K562 (cell line): ENCODE data around the gene GDF15. TPM values are rescaled to one million over a fixed set of nuclear protein-coding genes. Genes with fewer than 3 reads are reported as not detected.
"Not testable (repeated sequence)": the region's sequence is repeated elsewhere in the genome, so short reads cannot be mapped to it uniquely, and the experiment has no call there.

ENCODE experiments used
- BRD4 ChIP-seq: fragments of 200-600 bp; sonication (generic); IDR thresholded peaks from 2 replicates; pipeline ENCODE4 v1.6.1; 2017; ENCODE audit warnings: inconsistent platforms
- polyA plus RNA-seq, 8 experiments: library from polyadenylated mRNA; depleted of rRNA in 4 of 8; stranded (reverse) in 5 of 8; unstranded in 3 of 8; fragments of >200 nt; fragmentation: Nextera tagmentation in 2 of 8; fragmentation: Illumina TruSeq in 1 of 8; extraction: Ambion mirVana in 2 of 8; extraction: Trizol in 1 of 8; gene quantifications; 2 replicates each; pipeline versions ENCODE4 v1.2.1 to v1.2.3, GENCODE V29; 2011 to 2014; ENCODE audit warnings: inconsistent platforms in 1 of 8, missing spikeins in 1 of 8
- total RNA-seq, 7 experiments: library from RNA; depleted of rRNA in 6 of 7; stranded (reverse); fragments of >200 nt in 6 of 7; fragmentation: Illumina TruSeq in 2 of 7; extraction: Trizol in 2 of 7; gene quantifications; 2 replicates each; pipeline versions ENCODE4 v1.2.1 to v1.2.3, GENCODE V29; 2011 to 2021; ENCODE audit warnings: low replicate concordance in 1 of 7
- TF ChIP-seq, protein P1 (sequence below), 2 experiments: fragments of 450-650 bp; formaldehyde crosslinking in 1 of 2; IDR thresholded peaks; 2 replicates each; pipeline versions ENCODE4 v1.4.0 to v1.6.1; 2014 to 2020; ENCODE audit warnings: mild to moderate bottlenecking in 2 of 2, borderline replicate concordance in 1 of 2, low read depth in 1 of 2
- TF ChIP-seq, protein P2 (sequence below): fragments of 200-800 bp; sonication (Bioruptor generic); IDR thresholded peaks from 2 replicates; pipeline ENCODE4 v1.6.1; 2016; ENCODE audit warnings: missing genetic modification characterization, missing compliant biosample characterization

GDF15 gene
- total and polyA plus RNA-seq, 9 of the 15 experiments (the other 6 are each of a cell fraction or from before 2014, with no cell fraction given) = 2.3 to 82.4 (median 12.5) TPM

GRCh38 chr19:18364277-18364825 is 21.6 kb upstream of the GDF15 start (continued):
- TF ChIP-seq, protein P1, sequence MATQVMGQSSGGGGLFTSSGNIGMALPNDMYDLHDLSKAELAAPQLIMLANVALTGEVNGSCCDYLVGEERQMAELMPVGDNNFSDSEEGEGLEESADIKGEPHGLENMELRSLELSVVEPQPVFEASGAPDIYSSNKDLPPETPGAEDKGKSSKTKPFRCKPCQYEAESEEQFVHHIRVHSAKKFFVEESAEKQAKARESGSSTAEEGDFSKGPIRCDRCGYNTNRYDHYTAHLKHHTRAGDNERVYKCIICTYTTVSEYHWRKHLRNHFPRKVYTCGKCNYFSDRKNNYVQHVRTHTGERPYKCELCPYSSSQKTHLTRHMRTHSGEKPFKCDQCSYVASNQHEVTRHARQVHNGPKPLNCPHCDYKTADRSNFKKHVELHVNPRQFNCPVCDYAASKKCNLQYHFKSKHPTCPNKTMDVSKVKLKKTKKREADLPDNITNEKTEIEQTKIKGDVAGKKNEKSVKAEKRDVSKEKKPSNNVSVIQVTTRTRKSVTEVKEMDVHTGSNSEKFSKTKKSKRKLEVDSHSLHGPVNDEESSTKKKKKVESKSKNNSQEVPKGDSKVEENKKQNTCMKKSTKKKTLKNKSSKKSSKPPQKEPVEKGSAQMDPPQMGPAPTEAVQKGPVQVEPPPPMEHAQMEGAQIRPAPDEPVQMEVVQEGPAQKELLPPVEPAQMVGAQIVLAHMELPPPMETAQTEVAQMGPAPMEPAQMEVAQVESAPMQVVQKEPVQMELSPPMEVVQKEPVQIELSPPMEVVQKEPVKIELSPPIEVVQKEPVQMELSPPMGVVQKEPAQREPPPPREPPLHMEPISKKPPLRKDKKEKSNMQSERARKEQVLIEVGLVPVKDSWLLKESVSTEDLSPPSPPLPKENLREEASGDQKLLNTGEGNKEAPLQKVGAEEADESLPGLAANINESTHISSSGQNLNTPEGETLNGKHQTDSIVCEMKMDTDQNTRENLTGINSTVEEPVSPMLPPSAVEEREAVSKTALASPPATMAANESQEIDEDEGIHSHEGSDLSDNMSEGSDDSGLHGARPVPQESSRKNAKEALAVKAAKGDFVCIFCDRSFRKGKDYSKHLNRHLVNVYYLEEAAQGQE (IDR thresholded peaks at IDR 0.05; ENCODE audit: borderline replicate concordance) = not testable (repeated sequence)
- TF ChIP-seq, protein P1 (CRISPR knock-in tag; IDR thresholded peaks at IDR 0.05; ENCODE audit: low read depth) = 0 out of 2 replicates have a peak, but pooled peaks have one; percentile 36
- TF ChIP-seq, protein P2, sequence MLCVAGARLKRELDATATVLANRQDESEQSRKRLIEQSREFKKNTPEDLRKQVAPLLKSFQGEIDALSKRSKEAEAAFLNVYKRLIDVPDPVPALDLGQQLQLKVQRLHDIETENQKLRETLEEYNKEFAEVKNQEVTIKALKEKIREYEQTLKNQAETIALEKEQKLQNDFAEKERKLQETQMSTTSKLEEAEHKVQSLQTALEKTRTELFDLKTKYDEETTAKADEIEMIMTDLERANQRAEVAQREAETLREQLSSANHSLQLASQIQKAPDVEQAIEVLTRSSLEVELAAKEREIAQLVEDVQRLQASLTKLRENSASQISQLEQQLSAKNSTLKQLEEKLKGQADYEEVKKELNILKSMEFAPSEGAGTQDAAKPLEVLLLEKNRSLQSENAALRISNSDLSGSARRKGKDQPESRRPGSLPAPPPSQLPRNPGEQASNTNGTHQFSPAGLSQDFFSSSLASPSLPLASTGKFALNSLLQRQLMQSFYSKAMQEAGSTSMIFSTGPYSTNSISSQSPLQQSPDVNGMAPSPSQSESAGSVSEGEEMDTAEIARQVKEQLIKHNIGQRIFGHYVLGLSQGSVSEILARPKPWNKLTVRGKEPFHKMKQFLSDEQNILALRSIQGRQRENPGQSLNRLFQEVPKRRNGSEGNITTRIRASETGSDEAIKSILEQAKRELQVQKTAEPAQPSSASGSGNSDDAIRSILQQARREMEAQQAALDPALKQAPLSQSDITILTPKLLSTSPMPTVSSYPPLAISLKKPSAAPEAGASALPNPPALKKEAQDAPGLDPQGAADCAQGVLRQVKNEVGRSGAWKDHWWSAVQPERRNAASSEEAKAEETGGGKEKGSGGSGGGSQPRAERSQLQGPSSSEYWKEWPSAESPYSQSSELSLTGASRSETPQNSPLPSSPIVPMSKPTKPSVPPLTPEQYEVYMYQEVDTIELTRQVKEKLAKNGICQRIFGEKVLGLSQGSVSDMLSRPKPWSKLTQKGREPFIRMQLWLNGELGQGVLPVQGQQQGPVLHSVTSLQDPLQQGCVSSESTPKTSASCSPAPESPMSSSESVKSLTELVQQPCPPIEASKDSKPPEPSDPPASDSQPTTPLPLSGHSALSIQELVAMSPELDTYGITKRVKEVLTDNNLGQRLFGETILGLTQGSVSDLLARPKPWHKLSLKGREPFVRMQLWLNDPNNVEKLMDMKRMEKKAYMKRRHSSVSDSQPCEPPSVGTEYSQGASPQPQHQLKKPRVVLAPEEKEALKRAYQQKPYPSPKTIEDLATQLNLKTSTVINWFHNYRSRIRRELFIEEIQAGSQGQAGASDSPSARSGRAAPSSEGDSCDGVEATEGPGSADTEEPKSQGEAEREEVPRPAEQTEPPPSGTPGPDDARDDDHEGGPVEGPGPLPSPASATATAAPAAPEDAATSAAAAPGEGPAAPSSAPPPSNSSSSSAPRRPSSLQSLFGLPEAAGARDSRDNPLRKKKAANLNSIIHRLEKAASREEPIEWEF (CRISPR knock-in tag) = peak; percentile 52; the same call in 1 of the 2 replicates
- TF ChIP-seq BRD4 = peak; percentile 11; the same call in 1 of the 2 replicates
